ENCODE measurements around the gene SLC44A4. TPM values are rescaled to one million over a fixed set of nuclear protein-coding genes. Genes with fewer than 3 reads are reported as not detected.
"Not testable (repeated sequence)": the region's sequence is repeated elsewhere in the genome, so short reads cannot be mapped to it uniquely, and the experiment has no call there.

SLC44A4 gene
- total and polyA plus RNA-seq, 2 donors: 0.42 to 1.7 TPM

- H3K9me3 ChIP-seq (ENCODE audit: control insufficient read depth in 2 of 2, insufficient read depth in 1 of 2, low read length in 1 of 2): no peaks in the 10 kb centered on the region
- H3K4me1 ChIP-seq (ENCODE audit: control insufficient read depth in 2 of 2, insufficient read depth in 2 of 2, low read length in 2 of 2): no peaks in the 10 kb centered on the region
- 95% methylated on average over 6 of the region's 6 CpGs for WGBS
- DNase-seq (ENCODE audit: low read depth in 6 of 9, low spot score in 9 of 9): no peak
- no peak overlapping the region for H3K4me3 ChIP-seq (ENCODE audit: low read length in 2 of 2)
- no peaks in the 10 kb centered on the region for H3K27me3 ChIP-seq (ENCODE audit: control insufficient read depth in 2 of 2, insufficient read depth in 1 of 2, low read length in 1 of 2)
- no peak overlapping the region for H3K27ac ChIP-seq (ENCODE audit: low read depth in 1 of 2, low read length in 1 of 2)
- no peaks in the 10 kb centered on the region for H3K36me3 ChIP-seq (ENCODE audit: control insufficient read depth in 2 of 2, insufficient read depth in 2 of 2, low read length in 1 of 2)
These were observed 37.0 kb upstream of the SLC44A4 start for GRCh38 chr6:31915756-31916155.

- DNase-seq (ENCODE audit: low read depth in 6 of 9, low spot score in 9 of 9): no peak
- Histone ChIP-seq H3K27me3 (ENCODE audit: control insufficient read depth in 2 of 2, insufficient read depth in 1 of 2, low read length in 1 of 2) (no peaks in the 10 kb centered on the region), H3K4me1 (ENCODE audit: control insufficient read depth in 2 of 2, insufficient read depth in 2 of 2, low read length in 2 of 2) (no peaks in the 10 kb centered on the region), H3K4me3 (ENCODE audit: low read length in 2 of 2) (no peak overlapping the region), H3K36me3 (ENCODE audit: control insufficient read depth in 2 of 2, insufficient read depth in 2 of 2, low read length in 1 of 2) (no peaks in the 10 kb centered on the region), H3K27ac (ENCODE audit: low read depth in 1 of 2, low read length in 1 of 2) (no peak overlapping the region), H3K9me3 (ENCODE audit: control insufficient read depth in 2 of 2, insufficient read depth in 1 of 2, low read length in 1 of 2) (no peaks in the 10 kb centered on the region)
These were observed 36.6 kb upstream of the SLC44A4 start for GRCh38 chr6:31915351-31915750.

- H3K4me3 ChIP-seq (ENCODE audit: low read length in 2 of 2): no peak overlapping the region
- H3K27ac ChIP-seq (ENCODE audit: low read depth in 1 of 2, low read length in 1 of 2): no peak overlapping the region
- WGBS: 91% methylated on average over 11 of the region's 11 CpGs
- H3K27me3 ChIP-seq (ENCODE audit: control insufficient read depth in 2 of 2, insufficient read depth in 1 of 2, low read length in 1 of 2): no peaks in the 10 kb centered on the region
- DNase-seq (ENCODE audit: low read depth in 6 of 9, low spot score in 9 of 9): no peak
- no peaks in the 10 kb centered on the region for H3K36me3 ChIP-seq (ENCODE audit: control insufficient read depth in 2 of 2, insufficient read depth in 2 of 2, low read length in 1 of 2)
- no peaks in the 10 kb centered on the region for H3K9me3 ChIP-seq (ENCODE audit: control insufficient read depth in 2 of 2, insufficient read depth in 1 of 2, low read length in 1 of 2)
- H3K4me1 ChIP-seq (ENCODE audit: control insufficient read depth in 2 of 2, insufficient read depth in 2 of 2, low read length in 2 of 2): no peaks in the 10 kb centered on the region
These were observed 33.2 kb upstream of the SLC44A4 start for GRCh38 chr6:31911826-31912585.

GRCh38 chr6:31909298-31909697 is 30.5 kb upstream of the SLC44A4 start:
- not testable (repeated sequence) for H3K4me3 ChIP-seq (ENCODE audit: low read length in 2 of 2); H3K27ac ChIP-seq (ENCODE audit: low read depth in 1 of 2, low read length in 1 of 2); H3K9me3 ChIP-seq (ENCODE audit: control insufficient read depth in 2 of 2, insufficient read depth in 1 of 2, low read length in 1 of 2); H3K36me3 ChIP-seq (ENCODE audit: control insufficient read depth in 2 of 2, insufficient read depth in 2 of 2, low read length in 1 of 2); H3K27me3 ChIP-seq (ENCODE audit: control insufficient read depth in 2 of 2, insufficient read depth in 1 of 2, low read length in 1 of 2); H3K4me1 ChIP-seq (ENCODE audit: control insufficient read depth in 2 of 2, insufficient read depth in 2 of 2, low read length in 2 of 2); DNase-seq (ENCODE audit: low read depth in 6 of 9, low spot score in 9 of 9)
- WGBS: 97% methylated on average over 7 of the region's 7 CpGs

- Histone ChIP-seq H3K4me3 (ENCODE audit: low read length in 2 of 2) (no peak overlapping the region), H3K4me1 (ENCODE audit: control insufficient read depth in 2 of 2, insufficient read depth in 2 of 2, low read length in 2 of 2) (no peaks in the 10 kb centered on the region), H3K9me3 (ENCODE audit: control insufficient read depth in 2 of 2, insufficient read depth in 1 of 2, low read length in 1 of 2) (no peaks in the 10 kb centered on the region), H3K36me3 (ENCODE audit: control insufficient read depth in 2 of 2, insufficient read depth in 2 of 2, low read length in 1 of 2) (no peaks in the 10 kb centered on the region), H3K27me3 (ENCODE audit: control insufficient read depth in 2 of 2, insufficient read depth in 1 of 2, low read length in 1 of 2) (no peaks in the 10 kb centered on the region), H3K27ac (ENCODE audit: low read depth in 1 of 2, low read length in 1 of 2) (no peak overlapping the region)
- no peak for DNase-seq (ENCODE audit: low read depth in 6 of 9, low spot score in 9 of 9)
- WGBS: 89% methylated on average over 4 of the region's 4 CpGs
These were observed 30.0 kb upstream of the SLC44A4 start for GRCh38 chr6:31908791-31909190.

- 97% methylated on average over 5 of the region's 5 CpGs for WGBS
- H3K27ac ChIP-seq (ENCODE audit: low read depth in 1 of 2, low read length in 1 of 2); H3K9me3 ChIP-seq (ENCODE audit: control insufficient read depth in 2 of 2, insufficient read depth in 1 of 2, low read length in 1 of 2); DNase-seq (ENCODE audit: low read depth in 6 of 9, low spot score in 9 of 9); H3K36me3 ChIP-seq (ENCODE audit: control insufficient read depth in 2 of 2, insufficient read depth in 2 of 2, low read length in 1 of 2); H3K27me3 ChIP-seq (ENCODE audit: control insufficient read depth in 2 of 2, insufficient read depth in 1 of 2, low read length in 1 of 2); H3K4me3 ChIP-seq (ENCODE audit: low read length in 2 of 2); H3K4me1 ChIP-seq (ENCODE audit: control insufficient read depth in 2 of 2, insufficient read depth in 2 of 2, low read length in 2 of 2): not testable (repeated sequence)
These were observed 29.5 kb upstream of the SLC44A4 start for GRCh38 chr6:31908255-31908654.

GRCh38 chr6:31907158-31907813 is 28.5 kb upstream of the SLC44A4 start:
- H3K36me3 ChIP-seq (ENCODE audit: control insufficient read depth in 2 of 2, insufficient read depth in 2 of 2, low read length in 1 of 2): no peaks in the 10 kb centered on the region
- no peaks in the 10 kb centered on the region for H3K27me3 ChIP-seq (ENCODE audit: control insufficient read depth in 2 of 2, insufficient read depth in 1 of 2, low read length in 1 of 2)
- H3K27ac ChIP-seq (ENCODE audit: low read depth in 1 of 2, low read length in 1 of 2): no peak overlapping the region
- WGBS: 65% methylated on average over 7 of the region's 7 CpGs
- DNase-seq (ENCODE audit: low read depth in 6 of 9, low spot score in 9 of 9): no peak
- H3K4me1 ChIP-seq (ENCODE audit: control insufficient read depth in 2 of 2, insufficient read depth in 2 of 2, low read length in 2 of 2): peaks cover 4 to 9% of the 10 kb centered on the region in 2 donors
- H3K4me3 ChIP-seq (ENCODE audit: low read length in 2 of 2): no peak overlapping the region
- no peaks in the 10 kb centered on the region for H3K9me3 ChIP-seq (ENCODE audit: control insufficient read depth in 2 of 2, insufficient read depth in 1 of 2, low read length in 1 of 2)

GRCh38 chr6:31906727-31907126 is 27.9 kb upstream of the SLC44A4 start:
- WGBS: 92% methylated on average over 8 of the region's 8 CpGs
- H3K36me3 ChIP-seq (ENCODE audit: control insufficient read depth in 2 of 2, insufficient read depth in 2 of 2, low read length in 1 of 2); H3K27me3 ChIP-seq (ENCODE audit: control insufficient read depth in 2 of 2, insufficient read depth in 1 of 2, low read length in 1 of 2); DNase-seq (ENCODE audit: low read depth in 6 of 9, low spot score in 9 of 9); H3K4me1 ChIP-seq (ENCODE audit: control insufficient read depth in 2 of 2, insufficient read depth in 2 of 2, low read length in 2 of 2); H3K4me3 ChIP-seq (ENCODE audit: low read length in 2 of 2); H3K27ac ChIP-seq (ENCODE audit: low read depth in 1 of 2, low read length in 1 of 2); H3K9me3 ChIP-seq (ENCODE audit: control insufficient read depth in 2 of 2, insufficient read depth in 1 of 2, low read length in 1 of 2): not testable (repeated sequence)

- DNase-seq (ENCODE audit: low read depth in 6 of 9, low spot score in 9 of 9): no peak
- no peaks in the 10 kb centered on the region for H3K36me3 ChIP-seq (ENCODE audit: control insufficient read depth in 2 of 2, insufficient read depth in 2 of 2, low read length in 1 of 2)
- no peaks in the 10 kb centered on the region for H3K27me3 ChIP-seq (ENCODE audit: control insufficient read depth in 2 of 2, insufficient read depth in 1 of 2, low read length in 1 of 2)
- H3K4me1 ChIP-seq (ENCODE audit: control insufficient read depth in 2 of 2, insufficient read depth in 2 of 2, low read length in 2 of 2): peaks cover 8 to 13% of the 10 kb centered on the region in 2 donors
- H3K4me3 ChIP-seq (ENCODE audit: low read length in 2 of 2): no peak overlapping the region
- H3K9me3 ChIP-seq (ENCODE audit: control insufficient read depth in 2 of 2, insufficient read depth in 1 of 2, low read length in 1 of 2): no peaks in the 10 kb centered on the region
- peak overlapping the region in 1 of 2 donors; percentile 4 for H3K27ac ChIP-seq (ENCODE audit: low read depth in 1 of 2, low read length in 1 of 2)
- 79% methylated on average over 4 of the region's 4 CpGs for WGBS
These were observed 27.3 kb upstream of the SLC44A4 start for GRCh38 chr6:31906122-31906521.
